NCI-H2171 (cell line): ENCODE measurements around the gene KLK7.

Source experiments
- DNase-seq: peaks from one replicate; lab custom pipeline; 2025; lab: John Stamatoyannopoulos, UW

The KLK7 gene

GRCh38 chr19:50983625-50984292, at the start of gene KLK7:
Gene KLK7 (minus strand): TSS chr19:50983917. CDS start chr19:50982399, 1,518 bp downstream.
- no peak for DNase-seq

- DNase-seq: no peak
These were observed 48.1 kb upstream of the KLK7 start for GRCh38 chr19:51031880-51032225.

GRCh38 chr19:51031220-51031879, 47.6 kb upstream of the KLK7 start:
- DNase-seq: no peak

DNA sequence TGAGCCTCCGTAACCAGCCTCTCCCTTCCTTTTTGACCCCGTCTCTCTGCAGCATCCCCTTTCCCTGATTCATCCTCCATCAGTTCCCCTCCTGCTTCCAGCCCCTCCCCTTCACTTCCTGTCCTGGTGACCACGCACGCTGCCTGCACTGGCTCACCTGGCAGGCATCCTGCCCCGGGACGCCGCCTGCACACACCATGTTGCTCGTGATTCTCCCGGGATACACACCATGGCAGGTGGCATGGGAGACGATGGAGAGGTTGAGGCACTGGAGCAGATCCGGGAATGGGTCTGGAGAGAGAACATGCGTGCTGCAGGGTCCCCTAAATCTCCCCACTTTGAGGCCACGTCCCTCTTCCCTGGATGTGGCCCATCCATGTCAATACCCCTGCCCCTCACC, 46.9 kb upstream of the KLK7 start:
- DNase-seq: no peak

- DNase-seq: no peak
These were observed 46.0 kb upstream of the KLK7 start for GRCh38 chr19:51029718-51030117.

DNA sequence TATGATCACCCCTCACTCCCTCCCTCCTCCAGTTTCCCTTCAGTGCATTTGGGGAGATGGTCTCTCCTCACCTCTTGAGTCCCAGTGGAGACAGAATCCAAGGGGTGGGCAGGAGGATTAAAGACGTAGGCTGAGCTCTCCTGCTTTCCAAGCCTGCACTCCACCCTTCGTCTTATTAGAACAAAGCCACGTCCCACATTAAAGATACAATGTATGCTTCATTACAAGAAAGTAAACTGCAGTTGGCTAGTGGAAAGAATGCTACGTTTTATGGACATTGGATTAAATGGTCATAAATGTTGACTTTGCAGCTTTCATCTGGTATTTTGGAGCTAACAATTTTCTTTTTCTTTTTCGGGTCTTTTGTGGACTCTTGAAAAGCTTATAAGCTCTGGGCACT, 44.2 kb upstream of the KLK7 start:
- no peak for DNase-seq

GRCh38 chr19:51027126-51027806, 43.5 kb upstream of the KLK7 start:
- DNase-seq: no peak

GRCh38 chr19:51026554-51026831, 42.8 kb upstream of the KLK7 start, which contains the start of gene KLK11:
Gene KLK11 (minus strand): TSS chr19:51026616. CDS start chr19:51025631, 985 bp downstream.
- no peak for DNase-seq

- DNase-seq: no peak
These were observed 42.3 kb upstream of the KLK7 start for GRCh38 chr19:51025809-51026553.

- no peak for DNase-seq
These were observed 41.7 kb upstream of the KLK7 start for GRCh38 chr19:51025401-51025800.

- no peak for DNase-seq
These were observed 41.2 kb upstream of the KLK7 start for GRCh38 chr19:51024924-51025323.

DNA sequence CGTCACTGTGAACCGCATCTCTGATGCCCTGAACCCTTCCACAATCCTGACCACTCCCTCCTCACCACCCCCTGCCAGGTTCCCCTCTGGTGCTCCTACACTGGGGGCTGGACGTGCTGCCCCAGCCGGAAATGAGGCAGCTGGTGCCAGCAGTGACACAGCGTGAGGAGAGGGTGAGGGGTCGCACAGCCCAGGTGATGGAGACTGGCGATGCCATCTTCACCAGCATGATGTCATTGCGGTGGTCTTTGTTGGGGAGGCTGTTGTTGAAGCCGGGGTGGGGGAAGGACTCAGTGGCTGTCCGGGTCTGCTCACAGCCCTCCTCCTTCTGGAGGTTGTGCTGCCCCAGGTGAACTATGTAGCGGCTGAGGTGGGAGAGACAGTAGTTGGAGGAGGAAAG, 40.2 kb upstream of the KLK7 start:
- no peak for DNase-seq

GRCh38 chr19:51022526-51022925, 38.8 kb upstream of the KLK7 start:
- no peak for DNase-seq

DNA sequence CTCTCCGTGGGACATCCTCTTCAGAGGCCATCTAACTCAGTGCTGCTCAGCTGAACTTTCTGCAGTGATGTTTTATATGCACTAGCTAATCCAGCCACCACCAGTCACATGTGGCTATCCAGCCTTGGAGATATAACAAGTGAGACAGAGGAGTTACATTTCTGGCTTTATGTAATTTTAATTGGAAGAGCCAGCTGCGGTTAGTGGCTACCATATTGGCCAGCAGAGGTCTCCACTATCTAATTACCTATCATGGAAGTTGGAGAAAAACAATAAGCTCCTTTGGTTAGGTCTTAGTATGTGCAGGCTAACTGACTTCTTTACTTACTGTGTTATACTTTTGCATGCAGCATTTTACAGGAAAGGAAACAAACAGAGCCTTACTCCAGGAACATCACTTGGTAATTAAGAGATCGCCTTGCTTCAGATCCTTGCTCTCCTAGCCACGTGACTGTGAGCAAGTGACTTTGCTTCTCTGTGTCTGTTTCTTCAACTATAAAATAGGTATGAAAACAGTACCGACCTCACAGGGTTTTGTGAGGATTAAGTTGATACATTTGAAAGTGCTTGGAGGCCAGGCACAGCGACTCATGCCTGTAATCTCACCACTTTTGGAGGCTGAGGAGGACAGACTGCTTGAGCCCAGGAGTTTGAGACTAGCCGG, 37.4 kb upstream of the KLK7 start:
- no peak for DNase-seq

- no peak for DNase-seq
These were observed 35.8 kb upstream of the KLK7 start, which contains the start of gene KLK10 for GRCh38 chr19:51019544-51019925. Gene KLK10 (minus strand): TSS chr19:51019709. CDS start chr19:51019130, 579 bp downstream.

DNA sequence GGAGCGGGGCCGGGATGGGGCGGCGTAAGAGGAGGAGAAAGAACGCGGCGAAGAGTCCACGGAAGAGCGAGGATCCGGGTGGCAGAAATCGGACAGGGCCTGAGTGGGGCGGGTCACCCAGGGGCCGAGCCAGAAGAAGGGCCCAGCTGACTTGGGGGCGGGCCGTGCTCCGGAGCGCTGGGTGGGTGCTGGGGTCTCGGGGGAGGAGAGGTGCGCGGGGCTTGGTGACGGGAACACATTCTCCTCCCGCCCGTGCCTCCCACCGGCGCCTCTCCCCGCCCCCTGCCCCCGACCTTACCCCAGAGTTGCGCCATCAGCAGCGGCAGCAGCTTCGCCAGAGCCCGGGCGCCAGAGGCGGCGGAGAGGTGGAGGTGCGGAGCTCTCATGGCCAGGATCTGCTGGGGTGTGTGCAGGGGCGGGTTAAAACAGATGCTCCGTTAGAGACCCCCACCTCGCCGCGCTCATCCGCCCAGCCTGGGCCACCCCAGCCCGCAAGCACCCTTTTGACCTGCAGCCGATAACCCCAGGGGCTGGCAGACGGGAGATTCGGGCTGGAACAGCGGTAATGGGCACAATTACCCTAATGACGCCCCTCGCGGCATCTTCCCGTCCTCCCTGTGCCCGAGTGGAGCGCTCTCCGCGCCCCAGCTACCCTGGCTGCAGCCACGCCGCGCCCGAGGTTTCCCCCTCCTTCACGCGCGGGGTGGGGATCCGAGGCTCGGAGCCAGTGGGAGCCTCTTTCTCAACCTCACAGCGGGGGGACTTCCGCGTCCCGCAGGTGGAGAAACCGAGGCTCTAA, 35.2 kb upstream of the KLK7 start:
- no peak for DNase-seq

- no peak for DNase-seq
These were observed 33.3 kb upstream of the KLK7 start for GRCh38 chr19:51016798-51017683.

GRCh38 chr19:51015691-51016267, 32.1 kb upstream of the KLK7 start:
- DNase-seq: no peak

- DNase-seq: no peak
These were observed 30.5 kb upstream of the KLK7 start for GRCh38 chr19:51014242-51014641.

GRCh38 chr19:51012661-51013190, 29.0 kb upstream of the KLK7 start:
- DNase-seq: no peak
